Uterus (tissue), 2 donors: ENCODE measurements around the gene CDAN1.

Experiments used
- CTCF ChIP-seq, 4 experiments: fragments of 200-600 bp in 2 of 4; fragments of 450-650 bp in 2 of 4; sonication (generic) in 2 of 4; IDR thresholded peaks; one replicate each; pipeline ENCODE4 v1.5.1; 2016 to 2019; ENCODE audit warnings: antibody characterized with exemption in 4 of 4, mild to moderate bottlenecking in 2 of 4, moderate library complexity in 1 of 4
- POLR2A ChIP-seq, 2 donors: fragments of 450-650 bp; IDR thresholded peaks; one replicate each; pipeline ENCODE4 v1.6.1; 2016; ENCODE audit warnings: antibody characterized with exemption in 2 of 2, mild to moderate bottlenecking in 1 of 2, moderate library complexity in 1 of 2

GRCh38 chr15:42729409-42729808, 7.5 kb downstream of the CDAN1 start:
- no peak for TF ChIP-seq CTCF (IDR thresholded peaks at IDR 0.05)
- TF ChIP-seq POLR2A (IDR thresholded peaks at IDR 0.05) = no peak
